GM12873 (cell line): Measurements from ENCODE around the gene METRN.

Experiments
- CTCF ChIP-seq: IDR thresholded peaks from 2 replicates; pipeline ENCODE4 v1.5.1; 2012; ENCODE audit warnings: low read depth, mild to moderate bottlenecking, moderate library complexity, low read length, control low read depth; ENCODE audit not compliant: insufficient read depth; ENCODE audit errors: missing control alignments

METRN gene

GRCh38 chr16:704552-705380 is 10.2 kb upstream of the METRN start:
- no peak for TF ChIP-seq CTCF

- TF ChIP-seq CTCF, result no peak
These were observed 9.3 kb upstream of the METRN start, which contains the start of gene FBXL16 for GRCh38 chr16:705431-706188. TSS of gene FBXL16 (minus strand) at chr16:705801. CDS start at chr16:697405, 8,396 bp downstream.

GRCh38 chr16:706189-707061 is 8.5 kb upstream of the METRN start:
- no peak for TF ChIP-seq CTCF

GRCh38 chr16:707062-707538 is 7.8 kb upstream of the METRN start:
- no peak for TF ChIP-seq CTCF

GRCh38 chr16:708019-708418 is 6.9 kb upstream of the METRN start:
- no peak for TF ChIP-seq CTCF

- TF ChIP-seq CTCF, result no peak
These were observed 6.0 kb upstream of the METRN start for GRCh38 chr16:708959-709358.
